Subcutaneous abdominal adipose tissue (tissue), 5 donors: ENCODE data around the gene TBC1D22A.

Experiments
- H3K27ac ChIP-seq: one replicate; pipeline ENCODE4 v1.7.0; 2013; ENCODE audit warnings: low read depth, mild to moderate bottlenecking, inconsistent platforms, low read length, moderate library complexity
- H3K27me3 ChIP-seq, 5 donors: one replicate each; pipeline ENCODE4 v1.7.0; 2013; ENCODE audit warnings: low read length in 5 of 5, inconsistent platforms in 1 of 5; ENCODE audit not compliant: control insufficient read depth in 5 of 5, insufficient read depth in 4 of 5
- H3K36me3 ChIP-seq, 5 donors: one replicate each; pipeline ENCODE4 v1.7.0; 2013; ENCODE audit warnings: low read length in 5 of 5; ENCODE audit not compliant: control insufficient read depth in 5 of 5, insufficient read depth in 5 of 5
- H3K4me1 ChIP-seq, 5 donors: one replicate each; pipeline ENCODE4 v1.7.0; 2013; ENCODE audit warnings: low read length in 5 of 5, mild to moderate bottlenecking in 3 of 5, moderate library complexity in 1 of 5; ENCODE audit not compliant: control insufficient read depth in 5 of 5, insufficient read depth in 5 of 5
- H3K4me3 ChIP-seq, 5 donors: one replicate each; pipeline ENCODE4 v1.7.0; 2013; ENCODE audit warnings: low read length in 5 of 5, low read depth in 1 of 5
- H3K9ac ChIP-seq, 5 donors: one replicate each; pipeline ENCODE4 v1.7.0; 2013; ENCODE audit warnings: low read length in 5 of 5, mild to moderate bottlenecking in 4 of 5, moderate library complexity in 3 of 5
- H3K9me3 ChIP-seq, 5 donors: one replicate each; pipeline ENCODE4 v1.7.0; 2013; ENCODE audit warnings: low read length in 5 of 5; ENCODE audit not compliant: control insufficient read depth in 5 of 5
- donor health status: healthy.
- donor health status: healthy.
- donor health status: healthy.
- donor health status: healthy.
- donor health status: healthy.

The TBC1D22A gene

DNA sequence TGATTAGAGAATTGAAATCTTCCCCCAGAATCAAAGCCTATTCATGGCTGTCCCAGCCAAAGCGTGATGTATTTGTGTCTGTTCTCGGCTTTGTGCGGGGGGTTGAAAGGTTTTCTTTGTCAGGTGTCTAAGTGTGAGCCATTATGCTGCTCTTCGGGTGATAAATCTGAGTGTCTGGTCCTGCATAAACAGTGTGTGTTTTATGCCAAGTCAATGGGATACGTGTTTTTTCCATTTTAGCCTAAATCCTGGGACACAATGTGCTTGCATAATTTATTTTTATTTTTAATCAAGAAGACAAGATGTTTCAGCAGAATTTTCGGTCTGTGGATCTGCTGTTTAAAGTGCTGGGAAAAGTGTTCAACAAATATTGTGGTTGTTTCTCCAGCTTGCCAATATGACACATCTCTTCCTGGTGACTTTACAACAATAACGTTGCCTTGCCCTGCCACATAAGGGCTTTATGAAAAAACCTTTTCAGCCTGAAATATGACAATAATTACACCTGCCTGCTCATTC lies 267.8 kb downstream of the TBC1D22A start:
- H3K9ac ChIP-seq = no peak overlapping the region
- H3K27me3 ChIP-seq = no peaks in the 10 kb centered on the region
- no peak overlapping the region for H3K27ac ChIP-seq
- peaks cover 0 to 5% (median 0%) of the 10 kb centered on the region in 5 donors for H3K4me1 ChIP-seq
- H3K36me3 ChIP-seq = peaks cover 0 to 29% (median 0%) of the 10 kb centered on the region in 5 donors
- H3K4me3 ChIP-seq = no peak overlapping the region
- H3K9me3 ChIP-seq = no peaks in the 10 kb centered on the region

DNA sequence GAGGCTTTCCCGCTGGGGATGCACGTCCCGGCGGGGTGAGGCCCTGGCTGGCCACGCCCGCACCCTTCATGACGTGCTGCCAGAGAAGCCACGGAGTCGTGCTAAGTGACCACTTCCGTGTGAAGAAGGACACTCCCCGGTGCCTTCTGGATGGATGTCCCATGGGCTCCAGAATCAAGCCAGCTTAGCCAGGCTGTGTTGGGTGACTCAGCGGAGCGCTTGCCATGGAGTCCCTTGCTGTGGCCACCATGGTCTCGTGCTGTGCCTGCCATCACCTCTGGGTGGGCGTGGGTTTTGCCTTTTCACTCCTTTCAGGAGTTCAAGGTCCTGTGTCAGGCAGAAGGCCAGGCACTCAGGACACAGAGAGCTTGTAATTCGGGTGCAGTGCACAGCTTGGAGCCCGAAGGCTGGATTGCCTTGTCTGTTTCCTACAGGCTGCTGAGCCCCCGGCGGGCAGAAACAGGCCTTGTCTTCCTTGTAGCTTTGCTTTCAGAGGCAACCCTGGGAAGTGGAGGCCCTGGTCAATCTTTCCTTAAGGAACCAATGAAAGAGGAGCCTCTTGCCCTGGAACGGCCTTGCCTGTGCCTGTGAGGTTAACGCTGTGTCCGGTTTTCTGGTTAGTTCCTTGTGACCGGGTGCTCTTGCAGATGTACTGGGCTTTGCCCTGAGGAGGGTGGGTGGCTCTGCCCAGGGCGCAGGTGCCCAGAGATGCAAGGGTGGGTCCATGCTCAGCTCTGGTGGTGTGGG lies 268.6 kb downstream of the TBC1D22A start:
- peaks cover 0 to 31% (median 0%) of the 10 kb centered on the region in 5 donors for H3K36me3 ChIP-seq
- peaks cover 0 to 5% (median 0%) of the 10 kb centered on the region in 5 donors for H3K4me1 ChIP-seq
- no peaks in the 10 kb centered on the region for H3K9me3 ChIP-seq
- H3K27me3 ChIP-seq = no peaks in the 10 kb centered on the region
- H3K4me3 ChIP-seq = no peak overlapping the region
- no peak overlapping the region for H3K27ac ChIP-seq
- no peak overlapping the region for H3K9ac ChIP-seq

DNA sequence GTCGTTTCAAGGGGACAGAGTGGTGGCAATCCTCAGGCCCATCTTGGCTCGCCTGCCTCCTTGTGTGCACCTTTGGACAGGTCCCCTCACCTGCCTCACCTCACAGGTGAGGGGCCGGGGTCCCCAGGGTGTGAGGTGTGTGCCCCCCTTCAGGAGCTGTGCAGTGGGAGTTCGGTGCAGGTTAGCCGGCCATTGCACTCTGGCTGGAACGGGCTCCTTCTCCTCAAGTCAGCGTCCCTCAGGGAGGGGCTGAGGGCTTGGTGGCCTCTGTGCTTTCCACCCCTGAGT lies 269.1 kb downstream of the TBC1D22A start:
- H3K27me3 ChIP-seq = no peaks in the 10 kb centered on the region
- H3K9ac ChIP-seq = no peak overlapping the region
- no peak overlapping the region for H3K27ac ChIP-seq
- H3K4me1 ChIP-seq = peaks cover 0 to 5% (median 0%) of the 10 kb centered on the region in 5 donors
- peaks cover 0 to 35% (median under 1%) of the 10 kb centered on the region in 5 donors for H3K36me3 ChIP-seq
- H3K4me3 ChIP-seq = no peak overlapping the region
- H3K9me3 ChIP-seq = no peaks in the 10 kb centered on the region

DNA sequence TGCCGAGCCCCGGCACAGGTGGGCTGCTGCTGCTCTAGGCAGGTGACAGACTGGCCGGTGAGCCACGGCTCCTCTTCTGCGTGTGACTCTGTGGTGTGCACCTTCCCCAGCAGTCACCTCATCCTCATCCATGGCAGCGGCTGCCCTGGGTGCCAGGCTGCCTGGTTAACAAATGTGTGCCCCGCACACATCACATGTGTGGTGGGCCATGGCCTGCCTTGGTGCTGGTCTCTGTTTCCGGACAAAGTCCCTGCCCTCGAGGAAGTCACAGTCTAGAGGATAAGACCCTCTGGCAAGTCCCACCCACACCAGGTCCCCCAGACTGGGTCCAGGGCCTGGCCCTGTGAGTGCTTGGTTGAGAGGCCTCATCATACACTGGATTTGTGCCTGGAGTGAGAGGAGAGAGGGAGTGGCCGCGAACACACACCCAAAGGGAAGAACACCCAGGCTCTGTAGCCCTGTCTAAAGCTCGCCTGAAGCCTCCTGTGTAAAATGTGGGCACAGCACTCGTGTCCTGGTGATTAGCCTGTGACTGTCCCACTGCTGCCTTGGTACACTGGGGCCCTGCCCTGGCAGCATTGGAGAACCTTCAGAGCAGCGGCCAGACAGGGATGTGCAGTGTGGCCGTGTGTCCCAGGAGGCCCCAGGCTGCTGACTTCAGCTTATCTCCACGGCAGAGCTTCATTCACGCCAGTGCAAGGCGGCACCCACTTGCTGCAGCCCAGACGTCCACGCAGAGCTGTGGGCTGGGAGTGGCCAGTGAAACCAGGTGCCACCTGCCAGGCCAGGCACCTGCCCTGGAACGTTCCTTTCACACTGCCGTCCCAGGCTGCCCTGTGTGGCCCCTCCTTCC lies 269.9 kb downstream of the TBC1D22A start:
- Histone ChIP-seq H3K9me3 (no peaks in the 10 kb centered on the region), H3K9ac (no peak overlapping the region), H3K4me3 (no peak overlapping the region), H3K27ac (no peak overlapping the region), H3K27me3 (no peaks in the 10 kb centered on the region), H3K36me3 (peaks cover 0 to 43% (median 6%) of the 10 kb centered on the region in 5 donors), H3K4me1 (peaks cover 0 to 5% (median 0%) of the 10 kb centered on the region in 5 donors)

DNA sequence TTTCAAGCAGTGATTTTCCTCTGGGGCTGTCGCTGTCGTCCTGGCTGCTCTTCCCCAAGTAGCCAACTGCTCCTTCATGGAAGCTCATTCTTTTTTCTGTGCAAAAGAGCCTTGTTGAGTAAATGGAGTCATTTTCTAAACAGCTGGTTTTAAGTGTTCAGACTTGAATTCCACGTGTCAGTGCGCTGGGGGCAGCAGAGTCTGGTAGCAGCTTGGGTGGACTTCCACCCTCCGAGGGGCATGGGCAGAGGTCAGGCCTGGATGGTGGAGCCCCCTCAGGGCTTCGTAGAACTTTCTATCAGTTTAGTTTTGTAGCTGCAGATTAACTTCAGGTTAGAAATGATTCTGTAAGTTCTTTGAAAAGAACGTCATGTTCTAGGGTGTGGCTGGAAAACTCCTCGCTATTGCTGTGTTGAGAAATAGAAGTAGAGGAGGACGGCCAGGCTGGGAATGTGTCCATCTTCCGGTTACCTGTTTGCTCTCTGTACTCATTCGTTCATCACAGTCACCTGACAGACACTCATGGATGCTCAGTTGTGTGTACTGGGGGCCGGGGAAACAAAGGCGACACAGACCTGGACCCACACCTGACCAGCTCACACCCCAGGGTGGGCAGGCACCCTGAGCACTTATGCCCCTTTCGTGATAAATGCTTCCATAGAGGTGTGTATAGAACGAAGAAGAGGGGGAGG lies 270.7 kb downstream of the TBC1D22A start:
- Histone ChIP-seq H3K9ac (no peak overlapping the region), H3K27me3 (no peaks in the 10 kb centered on the region), H3K27ac (no peak overlapping the region), H3K9me3 (no peaks in the 10 kb centered on the region), H3K36me3 (peaks cover 0 to 50% (median 10%) of the 10 kb centered on the region in 5 donors), H3K4me1 (peaks cover 0 to 5% (median 0%) of the 10 kb centered on the region in 5 donors), H3K4me3 (no peak overlapping the region)

DNA sequence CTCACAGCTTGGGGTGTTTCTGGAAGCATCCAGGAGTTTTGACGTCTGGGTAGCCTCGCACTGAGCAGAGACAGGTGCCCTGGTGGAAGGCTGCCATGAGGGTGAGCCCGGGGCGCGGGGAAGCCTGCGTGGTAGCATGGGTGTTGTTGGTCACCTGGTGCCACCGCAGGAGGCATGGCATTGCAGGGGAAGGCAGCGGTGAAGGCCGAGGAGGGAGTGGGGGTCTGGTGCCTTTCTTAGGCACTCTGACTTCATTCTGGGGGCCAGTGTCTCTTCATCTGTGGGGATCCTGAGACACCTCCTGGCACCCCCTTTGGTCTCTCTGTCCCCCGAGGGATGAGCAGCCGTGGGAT lies 271.2 kb downstream of the TBC1D22A start:
- Histone ChIP-seq H3K9ac (no peak overlapping the region), H3K27ac (no peak overlapping the region), H3K4me1 (peaks cover 0 to 5% (median 0%) of the 10 kb centered on the region in 5 donors), H3K27me3 (no peaks in the 10 kb centered on the region), H3K36me3 (peaks cover 0 to 53% (median 14%) of the 10 kb centered on the region in 5 donors), H3K4me3 (no peak overlapping the region), H3K9me3 (no peaks in the 10 kb centered on the region)

DNA sequence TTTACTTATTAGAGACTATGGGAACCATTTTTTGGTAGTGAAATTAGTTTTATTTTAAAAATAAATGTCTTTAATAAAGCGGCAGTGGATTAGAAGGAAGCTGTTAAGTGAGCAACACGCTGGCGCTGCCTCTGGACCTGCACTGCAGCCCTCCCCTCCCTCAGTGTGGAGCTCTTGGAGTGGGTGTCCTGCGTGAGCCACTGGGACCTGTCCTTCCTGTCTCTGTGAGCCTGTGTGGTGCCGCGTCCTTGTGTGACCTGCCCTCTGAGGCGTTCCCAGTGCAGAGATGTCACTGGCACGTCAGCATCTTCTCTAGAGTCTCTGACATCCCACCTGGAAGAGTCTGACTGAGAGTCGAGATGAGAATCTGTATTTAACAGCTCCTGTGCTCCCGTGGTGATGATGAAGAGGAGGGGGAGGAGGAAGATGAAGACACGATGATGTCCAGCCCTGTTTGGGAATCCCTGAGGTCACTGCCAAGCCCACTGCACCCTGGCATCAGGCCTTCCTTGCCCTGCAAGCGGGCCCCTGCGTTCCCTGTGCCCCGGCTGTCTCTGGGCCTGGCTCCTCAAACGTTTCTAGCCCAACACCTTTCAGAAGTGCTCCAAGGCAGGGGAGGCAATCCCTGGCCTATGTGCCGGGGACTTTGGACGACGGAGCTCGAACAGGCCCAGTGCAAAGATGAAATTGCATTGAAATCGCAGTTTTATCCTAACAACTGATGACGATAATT lies 271.8 kb downstream of the TBC1D22A start:
- Histone ChIP-seq H3K36me3 (peaks cover 0 to 51% (median 14%) of the 10 kb centered on the region in 5 donors), H3K27ac (no peak overlapping the region), H3K9me3 (no peaks in the 10 kb centered on the region), H3K9ac (no peak overlapping the region), H3K4me3 (no peak overlapping the region), H3K4me1 (peaks cover 0 to 5% (median 0%) of the 10 kb centered on the region in 5 donors), H3K27me3 (no peaks in the 10 kb centered on the region)

DNA sequence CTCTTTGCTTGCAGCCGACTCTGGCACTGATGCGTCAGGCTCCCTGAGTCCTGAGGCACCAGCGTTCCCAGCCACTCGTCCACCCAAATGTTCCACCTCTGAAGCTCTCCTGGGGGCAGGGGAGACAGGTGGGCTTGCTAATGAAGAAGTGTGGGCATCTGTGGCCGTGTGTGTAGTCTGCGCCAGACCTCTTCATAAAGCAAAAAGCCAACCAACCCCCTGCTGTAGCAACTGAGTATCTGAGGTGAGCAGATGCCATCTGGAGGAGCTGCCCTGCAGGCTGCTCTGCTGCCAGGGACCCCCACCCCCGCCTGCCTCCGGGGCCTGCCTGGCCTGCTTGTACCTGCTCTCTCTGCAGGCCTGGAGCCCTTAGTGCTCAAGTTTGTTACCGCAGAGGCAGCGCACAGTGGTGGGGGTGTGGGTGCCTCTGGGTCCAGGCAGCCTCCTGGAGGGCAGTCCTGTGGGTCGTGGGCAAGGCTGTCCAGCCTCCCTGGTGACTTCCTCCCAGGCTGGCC lies 272.5 kb downstream of the TBC1D22A start:
- H3K27me3 ChIP-seq = no peaks in the 10 kb centered on the region
- peaks cover 0 to 5% (median 0%) of the 10 kb centered on the region in 5 donors for H3K4me1 ChIP-seq
- no peak overlapping the region for H3K27ac ChIP-seq

DNA sequence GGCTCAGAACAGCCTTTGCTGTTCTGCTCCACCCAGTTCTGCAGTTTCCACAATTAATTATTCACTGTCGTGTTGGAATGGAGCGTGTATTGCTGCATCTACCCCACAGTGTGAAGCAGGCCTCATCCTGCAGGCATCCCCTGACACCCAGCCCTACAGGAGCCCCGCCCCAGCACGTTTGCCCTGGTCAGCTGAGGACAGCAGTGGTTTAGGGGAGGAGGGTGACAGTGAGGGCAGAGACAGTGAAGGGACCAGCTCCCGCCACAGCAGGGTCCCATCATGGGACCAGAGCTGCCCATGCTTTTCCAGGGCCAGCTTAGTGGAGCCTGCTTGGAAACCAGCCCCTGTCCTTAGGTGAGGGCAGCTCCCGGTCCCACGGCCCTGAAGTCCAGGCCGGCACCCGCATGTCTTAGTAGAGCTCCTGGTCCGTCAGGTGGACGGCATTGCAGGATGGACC lies 273.0 kb downstream of the TBC1D22A start:
- H3K4me3 ChIP-seq = no peak overlapping the region
- peaks cover 0 to 51% (median 14%) of the 10 kb centered on the region in 5 donors for H3K36me3 ChIP-seq
- H3K4me1 ChIP-seq = peaks cover 0 to 5% (median 0%) of the 10 kb centered on the region in 5 donors
- H3K9me3 ChIP-seq = no peaks in the 10 kb centered on the region
- no peak overlapping the region for H3K27ac ChIP-seq
- H3K27me3 ChIP-seq = no peaks in the 10 kb centered on the region
- no peak overlapping the region for H3K9ac ChIP-seq

More for the DNA sequence above, 272.5 kb downstream of the TBC1D22A start:
- Histone ChIP-seq H3K9ac (no peak overlapping the region), H3K4me3 (no peak overlapping the region), H3K9me3 (no peaks in the 10 kb centered on the region), H3K36me3 (peaks cover 0 to 51% (median 14%) of the 10 kb centered on the region in 5 donors)
